ENCODE results near the gene CCR6.

CCR6 gene

GRCh38 chr6:167099707-167100106 is 23.2 kb upstream of the CCR6 start:
- DNase-seq, result no peak

GRCh38 chr6:167100241-167100674 is 22.6 kb upstream of the CCR6 start:
- no peak for DNase-seq

- no peak for DNase-seq
Measured at GRCh38 chr6:167102318-167102717, 20.6 kb upstream of the CCR6 start.

- no peak for DNase-seq
Measured at GRCh38 chr6:167103041-167103891, 19.6 kb upstream of the CCR6 start.

GRCh38 chr6:167104388-167104787 is 18.5 kb upstream of the CCR6 start:
- no peak for DNase-seq

- DNase-seq, result no peak
Measured at GRCh38 chr6:167105060-167105459, 17.8 kb upstream of the CCR6 start.

- no peak for DNase-seq
Measured at GRCh38 chr6:167106406-167106805, 16.5 kb upstream of the CCR6 start.

GRCh38 chr6:167107787-167108186 is 15.1 kb upstream of the CCR6 start:
- DNase-seq, result no peak

GRCh38 chr6:167108278-167108677 is 14.6 kb upstream of the CCR6 start:
- no peak for DNase-seq

- DNase-seq, result no peak
Measured at GRCh38 chr6:167109651-167110050, 13.2 kb upstream of the CCR6 start.

- DNase-seq, result no peak
Measured at GRCh38 chr6:167111597-167111996, 11.3 kb upstream of the CCR6 start.

- no peak for DNase-seq
Measured at GRCh38 chr6:167112421-167112820, 10.5 kb upstream of the CCR6 start.

- DNase-seq, result no peak
Measured at GRCh38 chr6:167113047-167113754, 9.7 kb upstream of the CCR6 start.

GRCh38 chr6:167113935-167114910 is 8.7 kb upstream of the CCR6 start:
- DNase-seq, result peak; percentile 60

GRCh38 chr6:167115054-167115453 is 7.8 kb upstream of the CCR6 start:
- no peak for DNase-seq

- no peak for DNase-seq
Measured at GRCh38 chr6:167116109-167116837, 6.6 kb upstream of the CCR6 start.

GRCh38 chr6:167116838-167117228 is 6.1 kb upstream of the CCR6 start:
- DNase-seq, result no peak

- DNase-seq, result no peak
Measured at GRCh38 chr6:167118006-167118405, 4.9 kb upstream of the CCR6 start.

GRCh38 chr6:167118839-167119238 is 4.1 kb upstream of the CCR6 start:
- no peak for DNase-seq

GRCh38 chr6:167119670-167120582 is 3.0 kb upstream of the CCR6 start:
- peak; percentile 61 for DNase-seq

- no peak for DNase-seq
Measured at GRCh38 chr6:167120583-167120903, 2.4 kb upstream of the CCR6 start.
